Cardiac muscle cell (in vitro differentiated cells and primary cell): ENCODE results near the gene PLEKHF1. TPM values are rescaled to one million over a fixed set of nuclear protein-coding genes. Genes with fewer than 3 reads are reported as not detected.

Source experiments
- DNase-seq, 2 donors: peaks; one replicate each; pipeline versions ENCODE4 v3.0.0 to v3.0.0-alpha.2; 2010 to 2017; ENCODE audit warnings: low read depth in 1 of 2, low spot score in 1 of 2
- H3K27ac ChIP-seq: fragments of 200-600 bp; sonication (generic); 2 replicates; pipeline ENCODE4 v1.5.1; 2016
- H3K27me3 ChIP-seq: fragments of 200-600 bp; sonication (generic); 2 replicates; pipeline ENCODE4 v1.6.0; 2016; ENCODE audit warnings: control low read depth
- H3K36me3 ChIP-seq: fragments of 200-600 bp; sonication (generic); 2 replicates; pipeline ENCODE4 v1.5.1; 2016; ENCODE audit warnings: control low read depth
- H3K4me1 ChIP-seq: fragments of 200-600 bp; sonication (generic); 2 replicates; pipeline ENCODE4 v1.8.1; 2017; ENCODE audit warnings: low read depth, mild to moderate bottlenecking, mixed run types
- H3K4me3 ChIP-seq: fragments of 200-600 bp; sonication (generic); 2 replicates; pipeline ENCODE4 v1.5.1; 2016; ENCODE audit warnings: mild to moderate bottlenecking
- H3K9me3 ChIP-seq: fragments of 200-600 bp; sonication (generic); 2 replicates; pipeline ENCODE4 v1.5.1; 2017; ENCODE audit warnings: low read depth, mild to moderate bottlenecking, control low read depth
- polyA plus RNA-seq: library from polyadenylated mRNA; unstranded; fragments of >200 nt; fragmentation: Nextera tagmentation; extraction: Ambion mirVana; gene quantifications from 2 replicates; pipeline ENCODE4 v1.2.1, GENCODE V29; 2016
- total RNA-seq: library from RNA; depleted of rRNA; stranded (reverse); fragments of >200 nt; gene quantifications from 2 replicates; pipeline ENCODE4 v1.2.3, GENCODE V29; 2016
- TF ChIP-seq, protein P1 (sequence below): IDR thresholded peaks from 2 replicates; pipeline ENCODE4 v1.5.1; 2012; ENCODE audit warnings: low read depth, mild to moderate bottlenecking, low read length

The PLEKHF1 gene
- total and polyA plus RNA-seq, 2 experiments from 2014 or later: 2.3 to 3.0 TPM

DNA sequence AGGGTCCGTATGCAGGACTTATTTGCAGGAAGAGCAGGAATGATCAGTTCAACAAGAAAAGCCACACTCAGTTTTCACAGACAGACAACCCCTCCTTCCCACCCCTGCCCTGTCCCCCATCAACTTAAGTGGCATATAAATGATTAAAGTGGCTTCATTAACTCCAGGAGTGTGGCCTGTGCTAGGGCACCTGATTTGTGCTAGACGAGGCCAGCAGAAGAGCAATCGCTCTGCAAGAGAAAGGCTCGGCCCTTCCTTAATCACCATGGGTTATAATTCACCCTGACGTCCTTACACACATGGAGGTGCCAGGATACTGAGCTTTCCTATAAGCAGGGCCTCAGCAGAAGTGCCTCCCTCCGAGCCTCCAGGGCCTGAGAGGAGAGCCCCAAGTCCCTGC lies 35.2 kb downstream of the PLEKHF1 start:
- Histone ChIP-seq H3K27ac (no peak overlapping the region), H3K9me3 (no peaks in the 10 kb centered on the region), H3K4me3 (no peak overlapping the region), H3K4me1 (no peaks in the 10 kb centered on the region), H3K36me3 (no peaks in the 10 kb centered on the region), H3K27me3 (no peaks in the 10 kb centered on the region)
- DNase-seq: no peak
- TF ChIP-seq, protein P1, sequence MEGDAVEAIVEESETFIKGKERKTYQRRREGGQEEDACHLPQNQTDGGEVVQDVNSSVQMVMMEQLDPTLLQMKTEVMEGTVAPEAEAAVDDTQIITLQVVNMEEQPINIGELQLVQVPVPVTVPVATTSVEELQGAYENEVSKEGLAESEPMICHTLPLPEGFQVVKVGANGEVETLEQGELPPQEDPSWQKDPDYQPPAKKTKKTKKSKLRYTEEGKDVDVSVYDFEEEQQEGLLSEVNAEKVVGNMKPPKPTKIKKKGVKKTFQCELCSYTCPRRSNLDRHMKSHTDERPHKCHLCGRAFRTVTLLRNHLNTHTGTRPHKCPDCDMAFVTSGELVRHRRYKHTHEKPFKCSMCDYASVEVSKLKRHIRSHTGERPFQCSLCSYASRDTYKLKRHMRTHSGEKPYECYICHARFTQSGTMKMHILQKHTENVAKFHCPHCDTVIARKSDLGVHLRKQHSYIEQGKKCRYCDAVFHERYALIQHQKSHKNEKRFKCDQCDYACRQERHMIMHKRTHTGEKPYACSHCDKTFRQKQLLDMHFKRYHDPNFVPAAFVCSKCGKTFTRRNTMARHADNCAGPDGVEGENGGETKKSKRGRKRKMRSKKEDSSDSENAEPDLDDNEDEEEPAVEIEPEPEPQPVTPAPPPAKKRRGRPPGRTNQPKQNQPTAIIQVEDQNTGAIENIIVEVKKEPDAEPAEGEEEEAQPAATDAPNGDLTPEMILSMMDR: no peak

DNA sequence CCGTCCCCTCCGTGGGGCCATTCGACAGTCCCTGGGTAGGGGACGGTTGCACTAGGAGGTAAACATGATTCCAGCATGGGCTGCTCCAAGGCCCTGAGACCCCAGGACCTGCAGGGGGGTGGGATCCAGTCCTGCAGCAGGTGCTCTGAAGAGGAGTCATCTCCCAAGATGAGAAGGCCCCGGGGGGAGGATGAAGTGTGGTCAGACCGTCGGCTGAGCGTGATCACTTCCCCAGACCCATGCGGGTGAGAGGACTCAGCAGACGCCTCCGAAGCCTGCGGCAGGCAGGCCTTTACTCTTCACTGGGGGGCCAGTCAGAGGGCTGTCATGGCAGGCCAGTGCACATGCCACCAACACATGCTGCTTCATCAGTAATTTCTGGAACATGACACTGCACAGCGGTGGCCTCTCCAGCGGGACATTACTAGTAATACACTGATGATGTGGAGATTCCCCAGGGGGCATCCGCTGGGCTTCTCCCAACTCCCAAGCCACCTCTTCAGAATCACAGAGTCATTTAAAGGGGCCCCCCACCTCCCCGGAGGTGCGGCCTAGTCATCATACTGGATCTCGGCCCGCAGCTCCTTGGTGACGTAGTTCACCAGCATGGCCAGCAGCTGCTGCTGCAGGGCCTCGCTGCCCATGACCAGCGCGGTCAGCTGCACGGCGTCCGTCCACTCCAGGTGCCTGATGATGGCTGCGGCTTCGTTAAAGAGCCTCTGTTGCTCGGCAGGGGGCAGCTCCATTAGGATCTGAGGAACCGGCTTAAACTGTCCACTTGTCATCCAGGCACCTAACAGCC lies 37.1 kb downstream of the PLEKHF1 start:
- no peaks in the 10 kb centered on the region for H3K4me1 ChIP-seq
- no peak for DNase-seq
- H3K4me3 ChIP-seq: no peak overlapping the region
- no peak overlapping the region for H3K27ac ChIP-seq
- no peaks in the 10 kb centered on the region for H3K27me3 ChIP-seq
- H3K9me3 ChIP-seq: no peaks in the 10 kb centered on the region
- H3K36me3 ChIP-seq: peaks cover 3% of the 10 kb centered on the region
- TF ChIP-seq, protein P1: no peak

DNA sequence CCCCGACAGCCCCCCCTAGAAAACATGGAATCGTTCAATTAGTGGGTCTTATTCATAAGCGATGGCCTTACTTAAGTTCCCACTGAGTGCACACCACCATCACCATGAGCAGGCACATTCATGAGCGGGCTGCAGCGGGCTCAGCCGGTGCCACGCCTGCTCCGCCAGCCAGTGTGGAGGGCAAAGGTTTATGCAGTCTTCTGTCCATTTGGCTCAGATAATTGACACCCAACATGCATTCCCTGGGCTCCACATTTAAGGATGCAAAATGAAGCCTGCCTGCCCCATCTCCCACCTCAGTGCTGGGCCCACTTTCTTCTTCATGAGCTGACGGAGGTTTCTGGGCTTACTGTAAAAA lies 37.7 kb downstream of the PLEKHF1 start:
- DNase-seq: no peak
- no peak overlapping the region for H3K27ac ChIP-seq
- no peaks in the 10 kb centered on the region for H3K4me1 ChIP-seq
- TF ChIP-seq, protein P1: no peak
- H3K9me3 ChIP-seq: no peaks in the 10 kb centered on the region
- H3K36me3 ChIP-seq: peaks cover 3% of the 10 kb centered on the region
- H3K4me3 ChIP-seq: no peak overlapping the region
- no peaks in the 10 kb centered on the region for H3K27me3 ChIP-seq

DNA sequence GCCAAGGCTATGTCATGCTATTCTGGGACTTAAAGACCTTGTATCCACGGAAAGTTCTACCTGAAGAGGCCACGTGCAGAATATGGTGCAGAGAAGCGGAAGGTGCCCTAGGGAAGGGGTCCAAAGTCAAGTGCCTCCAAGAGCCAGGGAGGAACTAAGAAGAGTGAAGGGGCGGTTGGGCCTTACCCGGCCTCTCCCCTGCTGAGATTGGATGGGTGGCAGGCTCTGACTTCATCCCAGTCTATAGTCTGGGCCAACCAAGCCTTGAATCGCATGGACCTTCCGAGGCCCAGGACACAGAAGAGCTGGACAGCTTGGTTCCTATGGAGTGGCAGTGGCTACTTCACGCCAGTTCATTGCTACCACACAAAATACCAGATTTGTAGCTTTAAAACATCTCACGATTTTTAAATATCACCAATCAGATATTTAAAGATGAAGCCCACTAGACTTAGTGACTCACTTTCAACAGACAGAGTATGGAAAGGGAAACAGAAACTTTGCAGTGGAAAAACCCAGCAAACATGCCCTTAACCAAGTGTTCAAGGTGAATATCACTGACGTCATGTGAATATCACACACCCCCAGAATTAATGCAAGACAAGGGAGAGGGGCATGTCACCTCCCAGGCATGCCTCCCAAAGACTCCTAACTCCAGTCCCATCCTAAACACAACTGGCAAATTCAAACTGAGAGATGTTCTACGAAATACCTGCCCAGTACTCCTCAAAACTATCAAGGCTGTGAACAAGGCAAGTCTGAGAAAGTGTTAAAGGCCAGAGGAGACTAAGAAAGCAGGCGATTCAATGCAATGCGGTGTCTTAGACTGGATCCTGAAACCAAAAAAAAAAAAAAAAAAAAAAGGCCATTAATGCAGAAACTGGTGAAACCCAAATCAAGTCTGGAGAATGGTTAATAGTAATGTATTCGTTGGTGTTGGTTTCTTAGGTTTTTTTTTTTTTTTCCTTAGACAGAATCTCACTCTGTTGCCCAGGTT lies 39.6 kb downstream of the PLEKHF1 start:
- Histone ChIP-seq H3K4me3 (no peak overlapping the region), H3K4me1 (no peaks in the 10 kb centered on the region), H3K27ac (no peak overlapping the region), H3K36me3 (peaks cover 3% of the 10 kb centered on the region), H3K9me3 (no peaks in the 10 kb centered on the region), H3K27me3 (no peaks in the 10 kb centered on the region)
- TF ChIP-seq, protein P1: no peak
- DNase-seq: no peak

DNA sequence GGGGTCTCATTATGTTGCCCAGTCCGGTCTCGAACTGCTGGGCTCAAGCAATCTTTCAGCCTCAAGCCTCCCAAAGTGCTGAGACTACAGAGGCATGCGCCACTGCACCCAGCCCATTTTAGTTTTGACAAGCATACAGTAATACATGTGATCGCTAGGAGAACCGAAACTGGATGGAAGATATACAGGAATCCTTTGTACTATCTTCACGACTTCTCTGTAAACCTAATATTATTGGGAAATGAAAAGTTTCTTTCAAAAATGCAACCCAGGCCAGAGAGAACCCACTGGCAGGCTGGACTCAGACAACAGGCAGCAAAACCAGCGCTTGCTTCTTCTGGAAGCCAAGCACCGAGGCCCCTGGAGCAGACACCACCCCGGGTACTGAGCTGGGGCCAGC lies 40.4 kb downstream of the PLEKHF1 start:
- DNase-seq: no peak
- peaks cover 3% of the 10 kb centered on the region for H3K36me3 ChIP-seq
- H3K27ac ChIP-seq: no peak overlapping the region
- no peak overlapping the region for H3K4me3 ChIP-seq
- no peaks in the 10 kb centered on the region for H3K9me3 ChIP-seq
- no peaks in the 10 kb centered on the region for H3K4me1 ChIP-seq
- H3K27me3 ChIP-seq: no peaks in the 10 kb centered on the region
- TF ChIP-seq, protein P1: no peak
